ENCODE data around the gene GALNT9.

GALNT9 gene

GRCh38 chr12:132325733-132326130 is 3.7 kb downstream of the GALNT9 start:
- no peak for DNase-seq (ENCODE audit: low spot score)

DNA sequence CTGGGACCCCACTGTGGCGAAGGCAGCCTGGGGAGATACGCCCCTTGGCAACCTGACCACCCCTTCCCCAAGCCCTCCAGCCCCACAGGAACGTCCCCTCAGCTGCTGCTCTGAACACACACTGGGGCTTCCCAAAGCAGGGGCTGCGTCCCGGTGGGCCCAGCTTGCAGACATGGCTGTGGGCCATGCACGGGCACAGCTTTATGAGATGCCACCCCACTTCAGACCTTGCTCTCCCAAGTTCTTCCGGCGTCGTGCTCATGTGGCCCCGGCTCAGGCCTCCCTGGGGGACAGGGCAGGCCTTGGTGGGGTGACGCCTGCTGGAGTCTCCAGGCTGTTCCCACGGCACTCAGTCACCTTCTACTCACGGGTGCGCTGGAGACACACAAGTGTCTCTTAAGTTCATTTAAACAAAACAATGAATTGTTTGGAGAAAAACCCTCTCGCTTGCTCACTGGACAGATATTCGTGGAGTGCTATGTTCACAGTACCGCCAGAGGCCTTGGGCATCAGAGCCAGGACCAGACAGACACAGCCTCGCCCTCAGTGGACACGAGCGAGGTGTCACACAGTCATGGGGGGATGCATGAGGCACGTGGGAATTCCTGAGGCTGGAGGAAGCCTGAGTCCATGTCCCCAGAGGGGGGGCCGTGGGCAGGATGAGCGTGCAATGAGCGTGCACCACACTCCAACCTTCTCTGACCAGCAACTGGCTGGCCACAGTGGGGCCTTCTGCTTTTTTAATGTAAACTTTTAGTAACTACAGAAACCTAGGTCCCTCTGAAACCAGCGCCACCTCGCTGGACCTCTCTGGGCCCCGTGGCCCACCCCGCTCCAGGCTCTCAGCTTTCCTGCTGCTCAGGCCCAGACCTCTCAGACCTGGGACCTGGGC is 4.3 kb downstream of the GALNT9 start:
- no peak for DNase-seq (ENCODE audit: low spot score)

DNA sequence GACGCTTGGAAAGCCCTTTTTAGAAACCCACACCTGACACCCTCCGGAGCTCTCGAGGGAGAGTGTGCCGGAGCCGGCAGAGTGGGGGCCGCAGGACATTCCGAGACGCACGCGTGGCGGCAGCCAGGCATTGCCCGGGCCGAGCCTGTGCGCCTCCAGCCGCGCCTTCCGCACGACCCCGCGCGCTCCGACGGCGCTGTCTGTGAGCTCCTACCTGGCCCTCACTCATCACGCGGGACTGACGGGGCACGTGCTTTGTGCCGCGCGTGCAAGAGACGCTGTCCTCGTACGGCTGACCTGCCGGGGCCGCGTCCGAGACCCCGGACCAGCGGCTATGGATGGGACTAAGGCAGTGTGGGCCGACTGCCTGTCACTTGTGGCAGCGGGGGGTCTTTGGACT is 5.2 kb downstream of the GALNT9 start:
- no peak for DNase-seq (ENCODE audit: low spot score)

GRCh38 chr12:132323171-132324010 is 6.0 kb downstream of the GALNT9 start:
- no peak for DNase-seq (ENCODE audit: low spot score)

DNA sequence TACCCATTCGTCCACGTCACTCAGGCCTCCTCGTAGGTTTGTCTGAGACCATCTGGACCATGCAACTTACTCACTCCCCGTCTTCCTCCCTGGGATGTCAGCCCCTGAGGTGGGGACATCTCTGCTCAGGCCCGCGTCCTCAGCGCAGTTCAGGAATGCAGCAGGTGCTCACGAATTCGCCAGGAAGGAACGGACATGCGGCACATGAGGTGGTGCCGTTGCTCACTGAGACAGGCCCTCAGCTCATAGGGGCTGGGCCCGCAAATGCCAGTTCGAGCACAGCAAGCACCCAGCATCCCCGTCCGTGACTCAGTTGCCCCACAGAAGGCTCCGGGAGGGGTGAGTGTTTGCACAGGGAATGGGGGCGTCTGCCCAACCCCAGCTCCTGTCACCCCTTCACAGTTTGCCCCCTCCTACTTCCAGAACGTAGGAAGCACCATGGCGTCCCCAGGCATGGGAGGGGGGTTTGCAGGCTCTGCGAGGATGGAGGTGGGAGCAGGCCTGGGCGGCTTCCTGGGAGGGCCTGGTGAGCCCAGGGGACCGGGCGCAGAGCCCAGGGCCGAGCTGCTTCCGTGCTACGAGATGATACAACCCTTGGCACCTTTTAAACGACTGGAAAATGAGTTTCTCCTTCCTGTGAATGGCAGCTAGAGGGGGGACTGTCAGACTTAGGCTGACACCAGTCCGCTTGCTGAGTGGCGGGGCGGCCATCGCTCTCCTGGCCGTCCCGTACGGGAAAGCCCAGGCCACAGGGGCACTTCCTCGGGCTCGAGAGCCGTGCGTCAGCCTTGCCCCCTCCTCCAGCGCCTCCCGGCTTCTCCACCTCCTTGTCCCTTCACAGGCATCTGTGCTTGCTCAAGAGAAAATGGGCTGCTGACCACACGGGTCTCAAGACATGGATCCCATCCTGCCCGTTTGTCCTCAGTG is 6.9 kb downstream of the GALNT9 start:
- DNase-seq (ENCODE audit: low spot score): no peak

GRCh38 chr12:132321321-132322118 is 7.9 kb downstream of the GALNT9 start:
- no peak for DNase-seq (ENCODE audit: low spot score)

- no peak for DNase-seq (ENCODE audit: low spot score)
Measured at GRCh38 chr12:132320767-132321211, 8.6 kb downstream of the GALNT9 start.

DNA sequence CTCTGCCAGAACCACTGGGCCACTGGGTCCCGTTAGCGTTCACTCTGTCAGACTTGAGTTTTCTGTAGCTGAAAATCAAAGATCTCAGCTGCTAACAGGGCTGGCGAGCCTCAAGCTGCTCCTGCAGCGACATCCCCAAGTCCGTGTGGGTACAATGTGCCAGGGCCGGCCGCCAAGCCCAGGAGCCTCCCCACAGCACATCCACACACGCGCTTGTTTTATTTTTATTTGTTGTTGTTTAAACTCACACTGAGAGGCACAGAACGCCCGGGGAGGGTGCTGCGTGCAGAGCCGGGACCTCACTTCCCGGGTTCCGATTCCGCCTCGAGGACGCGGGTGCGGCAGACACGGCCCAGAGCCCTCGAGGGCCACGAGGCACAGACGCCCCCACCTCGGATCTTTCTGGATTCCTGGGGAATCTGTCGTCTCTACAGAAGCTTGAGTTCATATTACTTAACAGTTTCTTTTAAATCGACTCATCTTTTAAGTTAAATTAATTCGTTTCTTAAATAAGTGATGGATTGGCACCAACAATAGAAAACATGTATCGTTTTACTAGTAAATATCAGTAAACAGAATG is 9.3 kb downstream of the GALNT9 start:
- no peak for DNase-seq (ENCODE audit: low spot score)

DNA sequence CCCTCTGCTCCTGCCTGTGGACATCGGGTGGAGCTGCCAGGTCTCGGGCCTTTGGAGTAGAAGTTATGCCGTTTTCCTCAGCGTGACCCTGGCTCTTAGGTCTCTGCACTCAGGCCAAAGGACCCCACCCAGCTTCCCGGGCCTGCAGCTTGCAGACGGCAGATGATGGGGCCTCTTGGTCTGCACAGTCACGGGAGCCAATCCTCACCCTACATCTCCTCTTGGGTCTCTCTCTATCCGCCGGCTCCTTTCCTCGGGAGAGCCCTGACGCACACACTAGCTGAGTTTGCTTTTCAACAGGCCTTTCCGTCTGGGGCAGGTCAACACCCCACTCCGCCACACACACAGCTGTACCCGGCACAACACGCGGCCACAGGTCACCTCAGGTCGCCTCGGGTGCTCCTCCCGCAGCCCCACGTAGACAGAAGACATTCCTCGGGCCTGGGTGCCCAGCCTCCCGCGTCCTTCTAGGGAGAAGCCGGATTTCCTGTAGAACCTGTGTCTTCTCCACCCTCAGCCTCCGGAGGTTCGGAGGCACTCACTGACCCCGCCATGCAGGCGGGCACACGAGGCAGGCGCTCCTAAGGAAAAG is 9.9 kb downstream of the GALNT9 start:
- no peak for DNase-seq (ENCODE audit: low spot score)

- no peak for DNase-seq (ENCODE audit: low spot score)
Measured at GRCh38 chr12:132318618-132319033, 10.8 kb downstream of the GALNT9 start.

DNA sequence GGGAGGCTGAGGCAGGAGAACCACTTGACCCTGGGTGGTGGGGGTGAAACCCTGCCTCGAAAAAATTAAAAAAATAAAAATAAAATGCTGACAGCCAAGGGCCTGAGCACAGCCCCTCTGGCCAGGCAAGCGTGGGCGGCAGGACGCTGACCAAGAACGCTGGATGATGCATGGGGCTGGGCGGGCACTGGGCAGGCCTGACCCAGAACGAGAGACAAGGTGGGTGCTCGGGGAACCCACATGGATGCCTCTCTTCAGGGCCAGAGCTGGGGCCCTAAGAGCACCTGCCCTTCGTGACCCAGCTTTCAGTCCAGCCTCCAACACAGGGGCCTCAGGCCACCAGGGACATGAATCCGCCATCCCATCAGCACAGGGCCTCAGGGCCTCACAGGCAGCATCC is 11.3 kb downstream of the GALNT9 start:
- no peak for DNase-seq (ENCODE audit: low spot score)

GRCh38 chr12:132317233-132317938 is 12.0 kb downstream of the GALNT9 start:
- no peak for DNase-seq (ENCODE audit: low spot score)

GRCh38 chr12:132316497-132317232 is 12.7 kb downstream of the GALNT9 start:
- DNase-seq (ENCODE audit: low spot score): no peak

DNA sequence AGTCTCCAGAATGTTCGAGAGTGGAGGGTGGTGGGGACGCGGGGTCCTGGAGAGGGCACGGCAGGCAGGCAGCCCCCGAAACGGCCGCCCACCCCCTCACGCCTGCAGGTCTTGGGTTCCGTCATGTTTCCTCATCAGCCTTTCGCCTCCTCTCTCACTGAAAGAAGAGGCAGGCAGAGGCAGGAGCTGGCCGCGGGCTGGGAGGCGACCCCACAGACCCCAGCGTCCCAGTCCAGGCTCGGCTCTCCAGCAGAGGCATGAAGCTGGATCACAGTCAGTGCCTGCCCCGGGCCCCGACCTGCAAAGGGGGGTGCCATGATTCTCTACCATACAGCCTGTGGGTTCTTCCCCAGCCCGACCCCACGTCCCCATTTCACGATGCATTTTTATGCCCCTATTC is 13.4 kb downstream of the GALNT9 start:
- no peak for DNase-seq (ENCODE audit: low spot score)

DNA sequence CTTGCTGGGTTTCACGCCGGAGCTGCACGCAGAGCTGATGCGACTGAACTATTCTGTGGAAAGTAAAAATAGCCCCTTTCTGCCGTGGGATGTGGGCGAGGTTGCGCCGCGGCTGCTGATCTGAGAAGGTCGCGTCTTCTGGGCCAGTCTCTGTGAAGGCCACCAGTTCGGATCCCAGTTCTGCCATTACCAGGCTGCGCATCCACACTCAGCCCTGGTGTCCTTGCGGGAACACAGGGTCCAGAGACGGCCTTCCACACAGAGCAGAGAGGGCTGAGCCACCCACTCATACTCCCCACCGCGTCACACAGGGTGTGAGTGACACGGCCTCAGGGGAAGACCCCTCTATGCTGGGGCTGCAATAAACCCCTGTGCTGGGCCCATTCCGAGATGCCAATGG is 13.9 kb downstream of the GALNT9 start:
- no peak for DNase-seq (ENCODE audit: low spot score)

DNA sequence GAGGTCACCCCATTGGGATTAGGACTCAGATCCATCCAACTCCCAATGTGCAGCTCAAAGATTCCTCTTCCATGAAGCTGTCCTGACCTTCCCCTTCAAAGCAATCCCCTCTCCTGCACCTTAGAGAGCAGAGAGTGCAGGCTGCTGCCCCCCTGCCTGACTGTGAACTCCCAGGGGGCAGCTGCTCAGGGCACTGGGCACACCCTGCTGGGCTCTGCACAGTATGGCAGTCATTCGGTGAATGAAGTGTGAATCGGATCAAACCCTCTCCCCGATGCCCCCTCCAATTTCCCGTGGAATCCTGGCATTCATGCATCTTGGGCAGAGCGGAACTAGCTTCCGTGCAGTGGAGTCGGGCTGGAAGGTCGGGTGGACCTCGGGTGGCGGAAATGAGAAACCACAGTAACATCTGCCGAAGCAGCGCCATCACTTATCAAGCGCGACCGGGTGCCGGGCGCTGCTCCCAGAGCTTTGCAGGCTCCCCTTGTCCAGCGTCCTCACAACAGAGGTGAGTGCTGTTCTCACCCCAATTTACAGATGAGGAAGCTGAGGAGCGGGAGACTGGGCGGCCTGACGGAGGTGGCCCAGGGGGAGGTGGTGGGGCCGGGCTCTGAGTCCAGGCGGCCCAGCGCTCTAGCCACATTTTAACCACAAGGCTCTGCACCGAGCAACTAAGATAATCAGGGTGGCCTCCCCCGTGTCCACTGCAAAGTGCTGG is 14.7 kb downstream of the GALNT9 start:
- no peak for DNase-seq (ENCODE audit: low spot score)

DNA sequence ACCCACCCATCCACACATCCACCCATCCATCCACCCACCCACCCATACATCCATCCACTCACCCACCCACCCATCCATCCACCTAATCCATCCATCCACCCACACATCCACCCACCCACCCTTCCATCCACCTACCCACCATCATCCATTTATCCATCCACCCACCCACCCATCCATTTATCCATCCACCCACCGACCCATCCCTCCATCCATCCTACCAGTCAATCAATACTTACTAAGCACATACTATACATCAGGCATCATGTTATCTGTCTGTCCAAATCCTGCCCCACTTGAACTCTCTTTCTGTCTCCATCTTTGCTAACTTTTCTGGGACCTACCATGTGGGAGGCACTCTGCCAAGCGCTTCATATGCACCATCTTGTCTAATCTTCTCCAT is 15.4 kb downstream of the GALNT9 start:
- no peak for DNase-seq (ENCODE audit: low spot score)

GRCh38 chr12:132313182-132313581 is 16.2 kb downstream of the GALNT9 start:
- no peak for DNase-seq (ENCODE audit: low spot score)

All from activated CD4-positive, alpha-beta T cell treated with anti-CD3 and anti-CD28 coated beads, Interleukin-2, Interleukin-4, amounts not matched to agents 100 ng/mL and 50 ng/mL, durations not matched to agents 16 hours and 8 hours (primary cell).